ENCODE data around the gene FLAD1.

FLAD1 gene

DNA sequence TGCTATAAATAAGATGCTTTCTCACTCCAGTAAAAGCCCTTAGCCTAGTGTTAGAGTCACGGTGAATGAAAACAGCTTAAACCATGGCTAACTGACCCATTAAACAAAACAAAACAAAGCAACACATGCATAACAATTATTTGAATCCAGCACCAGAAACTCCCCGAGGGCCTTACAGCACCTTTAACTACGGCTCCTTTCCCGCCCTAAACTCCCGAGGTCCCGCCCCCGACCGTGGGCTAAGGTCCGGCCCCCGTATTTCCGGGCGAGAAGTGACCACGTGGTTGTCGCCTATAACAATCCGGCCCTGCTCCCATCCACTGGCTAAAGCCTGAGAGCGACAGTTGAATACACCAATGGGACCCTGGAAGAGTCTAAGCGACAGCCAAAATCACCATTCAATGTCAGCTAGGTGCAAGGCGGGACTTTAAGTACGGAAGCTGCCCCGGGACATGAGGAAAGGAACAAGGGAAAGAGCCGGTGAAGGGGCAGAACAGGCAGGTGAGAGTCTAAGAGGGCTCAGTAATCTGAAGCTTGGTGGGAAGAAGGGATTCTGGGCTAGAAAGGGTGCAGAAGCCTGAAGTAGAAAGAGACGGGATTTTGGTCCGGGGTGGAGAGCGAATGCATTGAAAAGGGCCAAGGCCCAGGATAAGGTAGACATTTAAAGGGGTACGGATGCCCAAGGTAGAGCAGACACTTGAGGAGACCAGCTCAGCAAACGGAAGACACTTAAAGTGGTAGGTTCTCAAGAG lies at the start of gene FLAD1:
Gene FLAD1, plus strand, starts transcription at position 448 of the 752 bp plus-strand sequence. CDS start 351 bp downstream, outside the sequence.
- peak; percentile 99 for DNase-seq

DNA sequence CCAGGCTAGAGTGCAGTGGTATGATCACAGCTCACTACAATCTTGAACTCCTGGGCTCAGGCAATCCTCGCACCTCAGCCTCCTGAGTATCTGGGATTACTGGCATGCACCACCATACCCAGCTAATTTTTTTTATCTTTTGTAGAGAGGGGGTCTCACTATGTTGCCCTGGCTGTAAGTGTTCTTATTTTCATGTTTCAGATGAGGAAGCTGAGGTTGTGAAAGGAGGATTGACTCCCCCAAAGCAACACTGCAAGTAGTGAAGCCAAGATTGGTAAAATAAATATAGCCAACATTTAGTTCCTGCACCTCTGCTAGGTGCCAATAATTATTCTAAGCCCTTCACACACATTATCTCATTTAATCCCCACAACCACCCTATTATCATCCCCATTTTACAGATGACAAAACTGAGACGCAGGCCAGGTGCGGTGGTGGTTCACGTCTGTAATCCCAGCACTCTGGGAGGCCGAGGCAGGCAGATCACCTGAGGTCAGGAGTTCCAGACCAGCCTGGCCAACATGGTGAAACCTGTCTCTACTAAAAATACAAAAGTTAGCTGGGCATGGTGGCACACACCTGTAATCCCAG lies 48.7 kb upstream of the FLAD1 start:
- DNase-seq = no peak

DNA sequence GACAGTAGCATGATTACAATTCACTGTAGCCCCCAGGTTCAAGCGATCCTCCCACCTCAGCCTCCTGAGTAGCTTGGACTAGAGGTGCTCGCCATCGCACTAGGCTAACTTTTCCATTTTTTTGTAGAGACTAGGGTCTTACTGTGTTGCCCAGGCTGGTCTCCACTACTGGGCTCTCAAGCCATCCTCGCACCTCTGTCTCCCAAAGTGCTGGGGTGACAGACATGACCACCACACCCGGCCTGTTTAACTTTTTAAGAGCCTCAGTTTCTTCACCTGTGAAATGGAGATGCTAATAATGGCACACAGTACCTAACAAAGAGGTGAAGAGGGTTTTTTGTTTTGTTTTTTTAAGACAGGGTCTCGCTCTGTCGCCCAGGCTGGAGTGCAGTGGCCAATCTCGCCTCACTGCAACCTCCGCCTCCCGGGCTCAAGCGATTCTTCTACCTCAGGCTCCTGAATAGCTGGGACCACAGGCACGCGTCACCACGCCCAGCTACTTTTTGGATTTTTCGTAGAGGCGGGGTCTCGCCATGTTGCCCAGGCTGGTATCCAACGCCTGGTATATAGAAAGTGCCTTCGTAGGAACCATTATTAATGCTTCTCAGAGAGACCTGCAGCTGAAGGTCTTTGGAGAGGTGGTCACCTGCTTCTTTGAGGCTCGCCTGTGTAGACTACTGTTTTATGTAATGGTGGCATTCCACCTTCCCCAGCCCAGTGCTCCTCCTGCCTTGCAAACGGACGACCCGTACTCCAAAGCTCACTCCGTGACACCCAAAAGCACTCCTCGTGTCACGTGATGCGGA lies 47.2 kb upstream of the FLAD1 start:
- no peak for DNase-seq

DNA sequence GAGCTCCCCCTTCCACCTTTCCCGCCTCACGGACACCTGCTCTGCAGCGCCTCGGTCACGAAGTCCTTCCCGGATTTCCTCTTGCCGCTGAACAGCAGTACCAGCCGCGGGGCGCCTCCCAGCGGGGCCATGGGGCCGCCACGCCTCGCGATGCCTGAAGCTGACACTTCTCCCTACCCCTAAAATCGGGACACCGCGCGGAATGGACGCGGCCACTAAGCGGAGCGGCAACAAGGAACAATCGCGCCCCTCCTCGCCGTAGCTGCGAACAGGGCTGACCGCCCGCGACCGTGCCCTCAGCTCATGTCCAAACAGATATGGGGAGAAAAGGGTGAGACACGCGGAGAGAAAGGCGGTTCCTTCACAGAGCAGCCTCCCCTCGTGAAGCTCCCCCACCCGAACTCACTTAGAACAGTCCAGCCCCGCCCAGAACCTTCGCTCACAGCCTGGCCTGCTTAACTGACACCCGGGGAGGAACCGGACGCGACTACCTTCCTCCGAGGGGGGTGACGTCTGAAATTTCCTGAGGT lies 46.5 kb upstream of the FLAD1 start, which contains the start of gene PMVK:
Gene PMVK, minus strand, starts transcription at position 165 of the 530 bp plus-strand sequence. Its CDS starts 34 bp downstream, at position 131.
- DNase-seq = peak; percentile 97

GRCh38 chr1:154937085-154937987 lies 45.8 kb upstream of the FLAD1 start:
- peak; percentile 94 for DNase-seq

DNA sequence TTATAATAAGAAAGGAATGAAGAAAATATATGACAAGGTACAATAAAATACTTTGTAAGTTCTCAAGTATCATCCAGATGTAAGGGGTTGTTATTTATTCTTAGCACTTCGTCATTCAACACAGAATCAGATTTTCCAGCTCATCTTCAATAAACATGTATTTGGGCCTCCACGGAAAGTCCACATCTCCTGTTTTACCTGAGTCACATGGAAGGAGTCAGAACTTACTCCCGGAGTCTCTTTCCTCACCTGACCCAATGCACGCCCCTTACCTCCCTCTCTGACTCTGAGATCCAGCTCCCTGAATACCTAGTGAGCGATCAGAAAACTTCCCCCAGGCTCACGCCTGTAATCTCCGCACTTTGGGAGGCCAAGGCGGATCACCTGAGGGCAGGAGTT lies 45.2 kb upstream of the FLAD1 start:
- DNase-seq = no peak

- no peak for DNase-seq
Observed at GRCh38 chr1:154938604-154939399, 44.3 kb upstream of the FLAD1 start.

DNA sequence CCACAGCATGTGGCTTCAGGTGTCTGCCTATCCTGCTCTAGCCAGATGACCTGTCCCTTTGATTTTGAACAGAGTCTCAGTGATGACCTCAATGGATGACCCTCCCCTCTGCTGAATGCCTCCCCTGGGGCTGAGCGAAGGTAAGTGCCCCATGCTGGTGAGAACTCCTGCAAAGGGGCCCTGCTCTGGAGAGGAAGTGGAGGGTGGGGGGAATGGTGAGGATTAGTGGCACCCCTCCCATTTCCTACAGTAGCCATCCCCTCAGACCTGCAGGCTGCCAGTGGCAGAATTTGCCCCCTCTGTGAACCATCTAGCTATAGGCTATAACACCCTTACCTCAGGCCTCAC lies 43.0 kb upstream of the FLAD1 start:
- no peak for DNase-seq

DNA sequence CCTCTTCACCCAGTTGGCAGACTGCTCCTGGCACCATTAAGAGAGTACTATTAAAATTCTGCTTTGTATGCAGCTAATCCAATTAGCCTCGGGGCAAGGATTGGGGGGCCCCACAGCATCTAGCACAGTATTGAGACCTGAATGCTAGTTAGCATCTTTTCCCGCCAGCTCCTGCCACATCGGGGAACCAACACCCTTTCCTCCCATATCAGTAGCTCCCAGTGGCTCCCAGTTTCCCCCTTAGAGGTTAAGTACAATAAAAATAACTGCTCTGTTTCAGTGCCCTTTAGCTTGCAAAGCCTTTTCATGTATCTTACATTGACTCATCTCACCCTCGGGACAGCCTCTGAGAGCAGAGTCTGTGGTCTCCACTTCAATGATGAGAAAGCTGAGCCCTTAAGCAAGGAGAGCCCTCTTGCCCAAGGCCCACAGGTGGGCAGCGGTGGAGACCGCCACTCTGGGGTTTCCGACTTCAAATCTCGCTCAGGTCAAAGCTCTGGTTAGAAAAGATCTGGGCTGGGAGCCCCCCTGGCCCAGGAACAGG lies 42.4 kb upstream of the FLAD1 start:
- DNase-seq = peak; percentile 30

DNA sequence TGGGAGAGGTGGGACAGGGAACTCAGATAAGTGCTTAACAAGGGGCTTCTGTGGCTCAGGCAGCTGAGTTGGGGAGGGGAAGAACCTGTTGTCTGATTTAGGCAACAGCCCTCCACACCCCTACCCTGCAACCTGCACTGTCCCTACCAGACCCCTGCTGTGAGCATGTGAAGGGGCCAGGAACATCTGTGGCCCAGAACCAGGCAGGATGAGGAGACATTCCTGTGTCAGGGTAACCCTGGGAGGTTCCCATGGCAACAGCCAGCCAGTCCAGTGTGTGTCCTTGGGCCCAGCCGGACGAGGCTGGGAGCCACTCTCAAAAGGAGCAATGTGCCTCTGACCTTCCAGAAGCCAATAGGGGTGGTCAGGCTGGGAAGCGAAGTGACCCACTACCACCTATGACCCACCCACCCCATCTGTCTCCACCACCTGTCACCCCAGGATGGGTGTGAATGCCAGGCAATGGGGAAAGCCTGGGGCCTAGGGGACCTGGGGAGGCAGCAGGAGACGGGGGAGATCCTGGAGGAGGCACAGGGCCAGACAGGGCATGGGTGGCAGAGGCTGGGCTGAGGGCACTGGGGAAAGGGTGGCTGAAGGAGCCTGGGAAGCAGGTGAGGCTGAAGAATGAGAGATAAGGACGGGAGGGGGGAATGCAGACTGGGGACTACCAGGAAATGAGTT lies 41.7 kb upstream of the FLAD1 start:
- DNase-seq = no peak

- DNase-seq = peak; percentile 45
Observed at GRCh38 chr1:154943649-154944400, 39.3 kb upstream of the FLAD1 start.

DNA sequence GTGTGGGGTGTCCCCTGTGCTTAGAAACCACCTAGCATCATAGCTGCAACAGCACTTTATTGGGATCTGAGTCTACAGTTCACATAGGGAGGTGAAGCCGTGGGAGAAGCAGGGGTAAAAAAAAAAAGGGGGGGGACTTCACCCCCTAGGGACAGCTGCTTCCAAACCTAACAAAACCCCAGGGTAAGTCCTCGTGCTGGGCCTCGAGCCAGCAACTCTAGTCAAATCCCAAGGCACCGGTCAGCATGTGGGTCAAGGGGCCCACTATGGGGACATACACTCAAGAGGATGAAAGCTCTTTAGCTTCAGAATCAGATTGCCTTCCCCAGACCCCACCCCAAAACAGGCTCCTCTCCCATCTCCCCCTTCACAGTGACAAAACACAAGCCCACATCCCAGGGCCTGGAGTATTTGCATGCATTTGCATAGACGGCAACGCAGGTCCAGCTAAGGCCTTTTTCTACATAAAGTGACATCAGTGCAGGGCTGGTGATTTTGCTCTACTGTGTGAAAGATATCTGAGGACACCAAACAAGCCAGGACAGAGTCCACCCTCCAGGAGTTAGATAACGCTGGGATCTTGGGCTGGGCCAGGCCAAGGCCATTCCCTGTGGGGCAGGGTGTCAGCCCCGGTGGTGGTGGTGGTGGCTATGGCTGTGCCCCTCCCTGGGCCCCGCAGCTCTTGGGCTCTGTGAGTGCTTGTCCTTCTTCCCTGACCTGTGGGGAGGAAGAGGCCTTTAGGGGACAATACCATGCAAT lies 38.6 kb upstream of the FLAD1 start:
- DNase-seq = no peak

DNA sequence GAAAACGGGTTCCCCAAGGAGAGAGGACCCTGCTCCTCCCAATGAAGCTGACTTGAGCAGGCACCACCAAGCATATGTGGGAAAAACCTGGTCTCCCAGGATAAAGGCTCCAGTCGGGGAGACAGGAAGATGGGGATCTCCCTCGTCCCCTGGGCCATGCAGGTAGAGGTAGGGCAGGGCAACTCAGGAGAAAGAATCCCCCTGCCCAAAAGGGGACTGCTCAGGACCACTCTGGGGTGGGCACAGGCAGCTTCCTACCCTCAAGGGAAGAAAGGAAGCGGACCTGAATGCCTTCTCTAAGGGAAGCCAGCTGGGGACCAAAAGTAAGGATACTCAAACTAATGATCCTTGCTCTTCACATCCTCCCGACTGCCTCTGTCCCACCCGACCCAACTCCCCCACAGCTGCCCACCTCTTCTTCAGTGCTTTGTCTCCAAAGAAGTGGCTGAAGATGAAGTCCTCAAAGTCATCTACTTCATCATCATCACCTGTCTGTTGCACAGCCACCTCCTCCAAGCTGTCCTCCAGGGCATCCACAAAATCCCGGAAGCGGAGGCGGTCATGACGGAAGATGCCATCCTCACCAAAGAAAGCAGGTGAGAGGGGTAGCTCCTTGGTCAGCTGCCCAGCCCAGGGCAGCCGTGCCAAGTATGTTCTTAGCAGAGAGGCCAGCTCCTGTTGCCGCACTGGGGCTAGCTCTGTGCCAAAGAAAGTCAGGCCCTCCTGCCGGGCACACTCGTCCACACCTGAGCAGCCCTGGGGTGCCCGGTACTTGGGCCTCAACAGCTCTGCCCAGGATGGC lies 37.8 kb upstream of the FLAD1 start:
- DNase-seq = no peak

DNA sequence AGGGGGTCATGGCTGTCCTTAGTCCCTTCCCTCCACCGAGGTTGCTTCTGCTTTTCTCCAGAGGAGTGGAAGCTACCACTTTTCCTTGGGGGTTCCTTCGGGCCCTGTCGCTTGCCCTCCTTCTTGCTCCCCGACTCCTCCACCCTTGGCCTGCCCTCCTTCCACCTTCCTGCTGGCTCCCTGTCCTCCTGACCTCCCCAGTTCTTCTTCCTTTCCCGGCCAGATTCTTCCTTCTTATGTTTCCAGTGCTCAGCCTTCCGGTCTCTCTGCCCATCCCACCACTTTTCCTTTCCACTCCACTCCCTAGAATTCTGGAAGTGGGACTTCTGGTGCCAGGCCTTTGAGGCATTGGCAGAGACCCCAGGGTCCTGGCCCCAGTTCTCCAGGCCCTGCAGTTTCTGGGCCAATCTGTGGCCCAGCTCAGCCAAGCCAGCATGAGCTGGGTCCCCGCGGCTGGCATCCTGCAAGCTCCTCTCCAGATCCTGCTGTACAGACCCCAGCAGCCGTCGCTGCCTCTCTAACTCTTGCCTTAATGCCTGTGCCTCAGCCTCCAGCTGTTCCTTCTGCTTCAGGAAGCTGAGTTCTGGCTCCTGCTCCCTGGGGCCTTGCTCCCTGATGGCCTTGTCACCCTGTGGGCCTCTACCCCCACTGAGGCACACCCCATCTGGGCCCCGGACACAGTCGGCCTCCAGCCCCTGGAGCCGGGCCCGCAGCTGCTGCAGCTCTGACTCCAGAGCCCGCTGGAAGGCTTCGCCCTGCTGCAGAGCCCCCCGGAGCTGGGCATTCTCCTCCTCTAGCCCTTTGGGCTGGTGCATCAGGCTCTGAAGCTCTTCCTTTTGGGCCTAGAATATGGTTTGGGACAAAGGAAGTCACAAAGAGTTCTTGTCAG lies 36.9 kb upstream of the FLAD1 start:
- no peak for DNase-seq

- no peak for DNase-seq
Observed at GRCh38 chr1:154948079-154948478, 35.1 kb upstream of the FLAD1 start.

- peak; percentile 81 for DNase-seq
Observed at GRCh38 chr1:154951901-154952657, 31.1 kb upstream of the FLAD1 start.

Measured in CD4-positive, alpha-beta T cell treated with Interleukin-21 for 1 hour (primary cell).